ENCODE data around the gene PCSK2.

The PCSK2 gene

DNA sequence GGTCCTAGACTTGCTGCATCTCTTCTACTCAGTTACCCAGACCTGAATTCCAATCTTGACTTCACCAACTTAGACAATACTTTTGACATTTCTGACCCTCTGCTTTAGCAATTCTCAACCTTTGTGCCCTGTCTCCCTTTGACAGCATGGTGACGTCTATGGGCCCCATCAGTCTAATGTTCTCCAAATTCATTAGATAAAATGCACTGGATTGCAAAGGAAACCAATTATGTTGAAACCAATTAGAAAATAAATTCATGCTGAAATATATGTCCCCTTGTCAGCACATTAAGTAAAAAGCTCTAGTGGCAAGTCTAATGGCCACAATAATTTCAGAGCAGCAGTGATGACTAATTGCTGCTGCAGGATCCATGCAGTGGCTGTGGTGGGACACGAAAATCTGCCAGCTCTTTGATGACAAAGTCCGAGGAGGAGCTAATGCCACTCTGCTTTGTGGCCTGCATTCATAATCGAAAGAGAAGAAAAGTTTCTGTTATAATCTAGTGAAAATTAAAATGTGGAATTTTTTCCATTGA, 240.3 kb downstream of the PCSK2 start:
- TF ChIP-seq, protein P1, sequence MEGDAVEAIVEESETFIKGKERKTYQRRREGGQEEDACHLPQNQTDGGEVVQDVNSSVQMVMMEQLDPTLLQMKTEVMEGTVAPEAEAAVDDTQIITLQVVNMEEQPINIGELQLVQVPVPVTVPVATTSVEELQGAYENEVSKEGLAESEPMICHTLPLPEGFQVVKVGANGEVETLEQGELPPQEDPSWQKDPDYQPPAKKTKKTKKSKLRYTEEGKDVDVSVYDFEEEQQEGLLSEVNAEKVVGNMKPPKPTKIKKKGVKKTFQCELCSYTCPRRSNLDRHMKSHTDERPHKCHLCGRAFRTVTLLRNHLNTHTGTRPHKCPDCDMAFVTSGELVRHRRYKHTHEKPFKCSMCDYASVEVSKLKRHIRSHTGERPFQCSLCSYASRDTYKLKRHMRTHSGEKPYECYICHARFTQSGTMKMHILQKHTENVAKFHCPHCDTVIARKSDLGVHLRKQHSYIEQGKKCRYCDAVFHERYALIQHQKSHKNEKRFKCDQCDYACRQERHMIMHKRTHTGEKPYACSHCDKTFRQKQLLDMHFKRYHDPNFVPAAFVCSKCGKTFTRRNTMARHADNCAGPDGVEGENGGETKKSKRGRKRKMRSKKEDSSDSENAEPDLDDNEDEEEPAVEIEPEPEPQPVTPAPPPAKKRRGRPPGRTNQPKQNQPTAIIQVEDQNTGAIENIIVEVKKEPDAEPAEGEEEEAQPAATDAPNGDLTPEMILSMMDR (IDR thresholded peaks at IDR 0.05; ENCODE audit: low read depth, low read length, missing control alignments): no peak
- no peak for DNase-seq (ENCODE audit: low read depth)
- in situ Hi-C loops (cut with HindIII; ENCODE audit: low sequenced_read_pairs): no loop called here
- H3K4me3 ChIP-seq (ENCODE audit: low read depth, low read length): no peak overlapping the region

DNA sequence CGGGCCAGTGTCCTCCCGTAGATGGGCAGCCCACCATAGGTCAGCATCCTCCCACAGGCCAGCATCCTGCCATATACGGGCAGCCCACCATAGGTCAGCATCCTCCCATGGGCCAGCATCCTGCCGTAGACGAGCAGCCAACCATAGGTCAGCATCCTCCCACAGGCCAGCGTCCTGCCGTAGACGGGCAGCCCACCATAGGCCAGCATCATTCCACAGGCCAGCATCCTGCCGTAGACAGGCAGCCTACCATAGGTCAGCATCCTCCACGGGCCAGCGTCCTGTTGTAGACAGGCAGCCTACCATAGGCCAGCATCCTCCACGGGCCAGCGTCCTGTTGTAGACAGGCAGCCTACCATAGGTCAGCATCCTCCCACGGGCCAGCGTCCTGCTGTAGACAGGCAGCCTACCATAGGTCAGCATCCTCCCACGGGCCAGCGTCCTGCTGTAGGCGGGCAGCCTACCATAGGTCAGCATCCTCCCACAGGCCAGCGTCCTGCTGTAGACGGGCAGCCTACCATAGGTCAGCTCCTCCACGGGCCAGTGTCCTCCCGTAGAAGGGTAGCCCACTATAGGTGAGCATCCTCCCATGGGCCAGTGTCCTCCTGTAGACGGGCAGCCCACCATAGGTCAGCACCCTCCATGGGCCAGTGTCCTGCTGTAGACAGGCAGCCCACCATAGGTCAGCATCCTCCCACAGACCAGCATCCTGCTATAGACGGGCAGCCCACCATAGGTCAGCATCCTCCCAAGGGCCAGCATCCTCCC, 241.4 kb downstream of the PCSK2 start:
- in situ Hi-C loops (cut with HindIII; ENCODE audit: low sequenced_read_pairs): no loop called here
- TF ChIP-seq, protein P1 (IDR thresholded peaks at IDR 0.05; ENCODE audit: low read depth, low read length, missing control alignments): no peak
- no peak overlapping the region for H3K4me3 ChIP-seq (ENCODE audit: low read depth, low read length)
- no peak for DNase-seq (ENCODE audit: low read depth)

DNA sequence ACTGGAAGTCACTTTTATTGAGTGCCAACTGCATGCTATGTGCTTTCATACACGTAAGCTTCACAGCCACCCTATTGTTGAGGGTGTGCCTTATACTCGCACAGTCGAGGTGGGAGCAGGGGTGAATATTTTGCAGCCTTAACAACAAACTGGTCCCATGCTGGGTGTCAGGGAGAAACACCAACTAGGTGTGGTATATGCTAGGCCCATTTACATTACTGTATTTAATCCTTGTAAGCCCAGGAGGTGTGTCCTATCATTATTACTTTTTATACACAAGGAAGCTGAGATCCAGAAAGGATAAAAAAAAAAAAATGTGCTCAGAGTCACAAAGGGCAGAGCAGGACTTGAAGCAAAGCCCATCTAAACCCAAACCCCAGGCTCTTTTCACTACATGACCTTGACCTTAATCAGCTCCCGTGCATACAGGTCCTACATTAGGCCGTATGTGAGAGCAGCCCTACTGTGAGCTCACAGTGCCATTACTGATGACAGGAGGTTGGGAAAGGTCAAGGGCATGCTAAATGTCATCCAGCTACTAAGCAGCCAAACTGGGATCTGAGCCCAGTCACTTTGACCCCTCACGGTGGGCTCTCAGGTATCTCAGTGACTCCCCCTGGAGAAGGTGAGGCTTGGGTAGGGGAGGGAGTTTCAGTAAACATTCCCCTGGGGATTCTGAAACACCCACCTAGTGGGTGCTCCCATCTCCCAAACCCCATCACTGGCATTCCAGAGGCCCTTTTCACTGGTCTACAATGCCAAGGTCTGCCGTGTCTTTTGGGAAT, 242.6 kb downstream of the PCSK2 start:
- no peak for DNase-seq (ENCODE audit: low read depth)
- in situ Hi-C loops (cut with HindIII; ENCODE audit: low sequenced_read_pairs): no loop called here
- TF ChIP-seq, protein P1 (IDR thresholded peaks at IDR 0.05; ENCODE audit: low read depth, low read length, missing control alignments): no peak
- H3K4me3 ChIP-seq (ENCODE audit: low read depth, low read length): no peak overlapping the region

DNA sequence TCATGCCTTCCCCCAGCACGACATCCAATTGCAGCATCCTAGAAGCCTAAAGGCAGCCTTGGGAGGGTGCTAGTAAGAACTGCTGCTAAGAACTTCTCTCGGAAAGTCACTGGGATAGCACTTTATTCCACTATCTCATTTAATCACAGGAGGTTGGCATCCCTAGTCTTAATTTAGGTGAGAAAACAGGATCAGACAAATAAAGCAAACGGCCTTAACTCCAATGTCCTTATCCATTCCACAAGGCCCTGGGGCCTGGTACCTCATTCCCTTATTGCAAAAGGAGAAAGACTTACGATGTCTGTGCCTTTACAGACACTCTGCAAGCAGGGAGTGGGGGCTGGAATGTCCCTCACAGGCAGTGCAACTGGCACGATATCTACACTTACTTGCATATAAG, 243.7 kb downstream of the PCSK2 start:
- in situ Hi-C loops (cut with HindIII; ENCODE audit: low sequenced_read_pairs): no loop called here
- TF ChIP-seq, protein P1 (IDR thresholded peaks at IDR 0.05; ENCODE audit: low read depth, low read length, missing control alignments): no peak
- DNase-seq (ENCODE audit: low read depth): no peak
- no peak overlapping the region for H3K4me3 ChIP-seq (ENCODE audit: low read depth, low read length)

DNA sequence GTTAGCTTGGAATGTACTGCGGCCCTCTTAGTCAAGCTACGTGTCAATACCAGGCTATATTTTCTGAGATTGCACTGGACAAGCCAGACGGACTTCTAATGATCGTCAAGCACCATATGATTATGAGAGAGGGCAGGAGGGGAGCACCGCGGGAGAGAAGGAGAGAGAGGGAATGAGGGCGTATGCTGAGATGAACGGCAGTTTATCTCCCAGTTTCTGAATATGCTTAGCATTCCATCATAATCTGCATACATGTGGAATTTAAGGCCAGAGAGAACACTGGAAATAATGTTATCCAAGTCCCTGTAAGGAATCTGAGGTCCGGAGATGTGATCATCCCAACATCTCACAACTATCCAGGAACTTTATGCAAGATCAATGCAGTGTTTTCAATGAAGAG, 244.1 kb downstream of the PCSK2 start:
- DNase-seq (ENCODE audit: low read depth): no peak
- TF ChIP-seq, protein P1 (IDR thresholded peaks at IDR 0.05; ENCODE audit: low read depth, low read length, missing control alignments): no peak
- in situ Hi-C loops (cut with HindIII; ENCODE audit: low sequenced_read_pairs): no loop called here
- no peak overlapping the region for H3K4me3 ChIP-seq (ENCODE audit: low read depth, low read length)

DNA sequence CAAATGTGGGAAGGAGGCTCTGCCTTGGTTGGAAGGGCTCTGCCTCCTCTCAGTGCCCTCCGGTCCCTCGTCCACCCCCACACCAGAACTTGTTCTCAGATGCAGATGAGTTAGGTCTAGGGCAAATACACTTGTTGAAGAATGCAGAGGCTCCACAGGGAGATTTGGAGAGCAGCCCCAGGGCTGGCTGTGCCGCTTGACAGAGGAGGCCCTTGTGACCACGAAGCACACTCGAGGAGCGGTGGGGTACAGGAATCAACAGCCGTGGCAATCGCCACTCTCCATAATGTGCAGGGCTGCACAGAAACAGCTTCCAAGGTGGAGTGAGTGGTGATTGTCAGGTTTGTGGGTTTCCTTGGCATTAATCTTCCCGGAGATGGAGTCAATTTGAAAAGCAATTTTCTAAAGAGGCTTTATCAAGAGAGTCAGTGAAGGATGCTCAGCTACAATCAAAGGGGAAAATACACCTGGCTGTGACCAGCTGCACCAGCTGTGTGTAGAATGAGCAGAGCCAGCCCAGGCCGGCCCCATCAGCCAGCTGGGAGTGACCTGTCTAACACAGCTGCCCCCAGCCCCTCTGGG, 244.9 kb downstream of the PCSK2 start:
- DNase-seq (ENCODE audit: low read depth): no peak
- in situ Hi-C loops (cut with HindIII; ENCODE audit: low sequenced_read_pairs): no loop called here
- H3K4me3 ChIP-seq (ENCODE audit: low read depth, low read length): no peak overlapping the region
- TF ChIP-seq, protein P1 (IDR thresholded peaks at IDR 0.05; ENCODE audit: low read depth, low read length, missing control alignments): no peak
